GM12878 (cell line): ENCODE measurements around the gene PTCD2.

Source experiments
- CEBPB ChIP-seq, 2 experiments: fragments of 150-350 bp in 1 of 2; IDR thresholded peaks; 2 replicates each; pipeline ENCODE4 v1.6.1; 2012 to 2014; ENCODE audit warnings: low read depth in 2 of 2, low read length in 2 of 2, borderline replicate concordance in 1 of 2, inconsistent platforms in 1 of 2
- CHD2 ChIP-seq: IDR thresholded peaks from 2 replicates; pipeline ENCODE4 v1.6.1; 2011; ENCODE audit warnings: low read depth, low read length, improper control_type of control experiment, borderline replicate concordance
- HCFC1 ChIP-seq: fragments of 150-350 bp; IDR thresholded peaks from 2 replicates; pipeline ENCODE4 v1.6.1; 2014; ENCODE audit warnings: low read length
- NKRF ChIP-seq: fragments of 450-650 bp; conservative IDR thresholded peaks from 2 replicates; pipeline ENCODE4 v1.6.1; 2017; ENCODE audit warnings: mild to moderate bottlenecking, moderate library complexity
- POLR2A ChIP-seq: IDR thresholded peaks from 2 replicates; pipeline ENCODE4 v1.6.1; 2011; ENCODE audit warnings: low read depth, mild to moderate bottlenecking, low read length
- POLR2AphosphoS5 ChIP-seq: IDR thresholded peaks from 2 replicates; pipeline ENCODE4 v1.6.1; 2011; ENCODE audit warnings: mild to moderate bottlenecking, low read length, inconsistent platforms
- SIN3A ChIP-seq: IDR thresholded peaks from 2 replicates; pipeline ENCODE4 v1.6.1; 2012; ENCODE audit warnings: low read depth, low read length, improper control_type of control experiment
- TBL1XR1 ChIP-seq: IDR thresholded peaks from 2 replicates; pipeline ENCODE4 v1.6.1; 2012; ENCODE audit warnings: low read depth, low read length, improper control_type of control experiment
- TF ChIP-seq, protein P1 (sequence below): IDR thresholded peaks from 2 replicates; pipeline ENCODE4 v1.6.1; 2011; ENCODE audit warnings: low read depth, low read length, improper control_type of control experiment, borderline replicate concordance
- TF ChIP-seq, protein P2 (sequence below): IDR thresholded peaks from 2 replicates; pipeline ENCODE4 v1.6.1; 2012; ENCODE audit warnings: mild to moderate bottlenecking, low read depth, low read length

DNA sequence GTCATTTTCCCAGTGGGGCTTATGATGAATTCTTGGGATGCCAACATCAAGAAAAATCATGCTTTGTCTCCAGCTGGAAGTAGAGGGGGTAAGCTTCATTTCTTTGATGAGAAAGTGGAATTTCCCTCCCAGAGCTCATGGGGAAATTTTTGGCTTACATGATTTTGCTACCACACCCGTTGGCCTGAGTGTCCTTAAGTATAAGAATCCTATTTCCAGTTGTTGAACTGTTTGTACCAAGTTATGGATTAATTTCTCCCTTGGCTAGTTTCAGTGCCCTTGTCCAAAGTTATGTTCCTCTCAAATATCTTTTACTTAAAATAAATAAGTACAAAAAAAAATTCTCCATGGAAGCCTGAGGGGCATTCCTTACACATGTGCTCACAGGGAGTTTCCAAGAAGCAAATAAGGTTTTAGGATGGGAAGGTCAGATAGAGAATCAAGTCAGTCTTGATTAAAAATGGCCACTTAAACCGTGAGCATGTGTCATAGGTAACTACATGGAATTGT is 82.3 kb downstream of the PTCD2 start:
- no peak for TF ChIP-seq TBL1XR1
- no peak for TF ChIP-seq CHD2
- TF ChIP-seq CEBPB (IDR thresholded peaks at IDR 0.05; ENCODE audit: borderline replicate concordance in 1 of 2, low read depth in 2 of 2, low read length in 2 of 2) = no peak
- no peak for TF ChIP-seq HCFC1
- no peak for TF ChIP-seq POLR2A
- TF ChIP-seq, protein P1, sequence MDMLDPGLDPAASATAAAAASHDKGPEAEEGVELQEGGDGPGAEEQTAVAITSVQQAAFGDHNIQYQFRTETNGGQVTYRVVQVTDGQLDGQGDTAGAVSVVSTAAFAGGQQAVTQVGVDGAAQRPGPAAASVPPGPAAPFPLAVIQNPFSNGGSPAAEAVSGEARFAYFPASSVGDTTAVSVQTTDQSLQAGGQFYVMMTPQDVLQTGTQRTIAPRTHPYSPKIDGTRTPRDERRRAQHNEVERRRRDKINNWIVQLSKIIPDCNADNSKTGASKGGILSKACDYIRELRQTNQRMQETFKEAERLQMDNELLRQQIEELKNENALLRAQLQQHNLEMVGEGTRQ = no peak
- TF ChIP-seq, protein P2, sequence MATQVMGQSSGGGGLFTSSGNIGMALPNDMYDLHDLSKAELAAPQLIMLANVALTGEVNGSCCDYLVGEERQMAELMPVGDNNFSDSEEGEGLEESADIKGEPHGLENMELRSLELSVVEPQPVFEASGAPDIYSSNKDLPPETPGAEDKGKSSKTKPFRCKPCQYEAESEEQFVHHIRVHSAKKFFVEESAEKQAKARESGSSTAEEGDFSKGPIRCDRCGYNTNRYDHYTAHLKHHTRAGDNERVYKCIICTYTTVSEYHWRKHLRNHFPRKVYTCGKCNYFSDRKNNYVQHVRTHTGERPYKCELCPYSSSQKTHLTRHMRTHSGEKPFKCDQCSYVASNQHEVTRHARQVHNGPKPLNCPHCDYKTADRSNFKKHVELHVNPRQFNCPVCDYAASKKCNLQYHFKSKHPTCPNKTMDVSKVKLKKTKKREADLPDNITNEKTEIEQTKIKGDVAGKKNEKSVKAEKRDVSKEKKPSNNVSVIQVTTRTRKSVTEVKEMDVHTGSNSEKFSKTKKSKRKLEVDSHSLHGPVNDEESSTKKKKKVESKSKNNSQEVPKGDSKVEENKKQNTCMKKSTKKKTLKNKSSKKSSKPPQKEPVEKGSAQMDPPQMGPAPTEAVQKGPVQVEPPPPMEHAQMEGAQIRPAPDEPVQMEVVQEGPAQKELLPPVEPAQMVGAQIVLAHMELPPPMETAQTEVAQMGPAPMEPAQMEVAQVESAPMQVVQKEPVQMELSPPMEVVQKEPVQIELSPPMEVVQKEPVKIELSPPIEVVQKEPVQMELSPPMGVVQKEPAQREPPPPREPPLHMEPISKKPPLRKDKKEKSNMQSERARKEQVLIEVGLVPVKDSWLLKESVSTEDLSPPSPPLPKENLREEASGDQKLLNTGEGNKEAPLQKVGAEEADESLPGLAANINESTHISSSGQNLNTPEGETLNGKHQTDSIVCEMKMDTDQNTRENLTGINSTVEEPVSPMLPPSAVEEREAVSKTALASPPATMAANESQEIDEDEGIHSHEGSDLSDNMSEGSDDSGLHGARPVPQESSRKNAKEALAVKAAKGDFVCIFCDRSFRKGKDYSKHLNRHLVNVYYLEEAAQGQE = no peak
- TF ChIP-seq POLR2AphosphoS5 = no peak
- no peak for TF ChIP-seq SIN3A
- no peak for TF ChIP-seq NKRF
